ENCODE measurements around the gene SRGAP3. TPM values are rescaled to one million over a fixed set of nuclear protein-coding genes. Genes with fewer than 3 reads are reported as not detected.

The SRGAP3 gene
- total RNA-seq, 1 experiment from 2014 or later, result 17.9 TPM

DNA sequence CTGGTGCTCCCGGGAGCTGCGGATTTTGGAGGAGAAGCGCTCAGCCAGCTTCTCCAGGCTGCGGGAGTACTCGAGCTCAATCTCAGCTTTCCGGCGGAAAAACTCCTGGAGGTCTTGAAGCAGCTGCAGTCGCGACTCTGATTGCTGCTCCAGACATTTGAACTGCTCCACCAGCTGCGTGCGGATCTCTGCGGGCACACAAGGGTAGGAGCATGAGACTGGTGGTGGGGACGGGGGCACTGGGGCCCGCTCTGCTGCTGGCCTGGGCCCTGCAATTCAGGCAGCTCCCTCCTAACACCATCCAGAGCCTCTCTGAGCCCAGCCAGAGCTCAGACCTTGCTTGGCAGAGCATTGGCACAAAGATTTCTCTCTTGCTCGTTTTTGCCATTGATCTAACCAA, 124.7 kb downstream of the SRGAP3 start:
- peak overlapping the region; percentile 48 for H3K27ac Mint-ChIP-seq
- DNase-seq (ENCODE audit: low spot score) (no peak), ATAC-seq (peak; percentile 72)
- TF ChIP-seq PRRX2 (CRISPR knock-in tag; IDR thresholded peaks at IDR 0.05) (no peak), FOXP4 (CRISPR knock-in tag; IDR thresholded peaks at IDR 0.05) (no peak), ZNF416 (CRISPR knock-in tag; IDR thresholded peaks at IDR 0.05) (no peak), ETV6 (CRISPR knock-in tag; IDR thresholded peaks at IDR 0.05) (no peak), ERG (CRISPR knock-in tag; IDR thresholded peaks at IDR 0.05) (no peak), AR (CRISPR knock-in tag; IDR thresholded peaks at IDR 0.05) (no peak), AFF4 (CRISPR knock-in tag; IDR thresholded peaks at IDR 0.05; ENCODE audit: borderline replicate concordance) (no peak), RORB (CRISPR knock-in tag; IDR thresholded peaks at IDR 0.05) (no peak), NR1H2 (CRISPR knock-in tag; IDR thresholded peaks at IDR 0.05) (no peak), USF1 (CRISPR knock-in tag; IDR thresholded peaks at IDR 0.05) (no peak), NFE2L1 (CRISPR knock-in tag; IDR thresholded peaks at IDR 0.05) (no peak), GRHL2 (CRISPR knock-in tag; IDR thresholded peaks at IDR 0.05; ENCODE audit: insufficient replicate concordance, severe bottlenecking) (no peak), ZNF232 (CRISPR knock-in tag; IDR thresholded peaks at IDR 0.05) (no peak), E2F1 (CRISPR knock-in tag; IDR thresholded peaks at IDR 0.05) (no peak), FOXP1 (CRISPR knock-in tag; IDR thresholded peaks at IDR 0.05; ENCODE audit: borderline replicate concordance) (no peak), CTCF (IDR thresholded peaks at IDR 0.05) (no peak)
- TF ChIP-seq, protein P1, sequence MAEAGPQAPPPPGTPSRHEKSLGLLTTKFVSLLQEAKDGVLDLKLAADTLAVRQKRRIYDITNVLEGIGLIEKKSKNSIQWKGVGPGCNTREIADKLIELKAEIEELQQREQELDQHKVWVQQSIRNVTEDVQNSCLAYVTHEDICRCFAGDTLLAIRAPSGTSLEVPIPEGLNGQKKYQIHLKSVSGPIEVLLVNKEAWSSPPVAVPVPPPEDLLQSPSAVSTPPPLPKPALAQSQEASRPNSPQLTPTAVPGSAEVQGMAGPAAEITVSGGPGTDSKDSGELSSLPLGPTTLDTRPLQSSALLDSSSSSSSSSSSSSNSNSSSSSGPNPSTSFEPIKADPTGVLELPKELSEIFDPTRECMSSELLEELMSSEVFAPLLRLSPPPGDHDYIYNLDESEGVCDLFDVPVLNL (CRISPR knock-in tag; IDR thresholded peaks at IDR 0.05; ENCODE audit: borderline replicate concordance, low read depth), result no peak
- TF ChIP-seq, protein P2, sequence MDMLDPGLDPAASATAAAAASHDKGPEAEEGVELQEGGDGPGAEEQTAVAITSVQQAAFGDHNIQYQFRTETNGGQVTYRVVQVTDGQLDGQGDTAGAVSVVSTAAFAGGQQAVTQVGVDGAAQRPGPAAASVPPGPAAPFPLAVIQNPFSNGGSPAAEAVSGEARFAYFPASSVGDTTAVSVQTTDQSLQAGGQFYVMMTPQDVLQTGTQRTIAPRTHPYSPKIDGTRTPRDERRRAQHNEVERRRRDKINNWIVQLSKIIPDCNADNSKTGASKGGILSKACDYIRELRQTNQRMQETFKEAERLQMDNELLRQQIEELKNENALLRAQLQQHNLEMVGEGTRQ (CRISPR knock-in tag; IDR thresholded peaks at IDR 0.05), result no peak
- TF ChIP-seq, protein P3, sequence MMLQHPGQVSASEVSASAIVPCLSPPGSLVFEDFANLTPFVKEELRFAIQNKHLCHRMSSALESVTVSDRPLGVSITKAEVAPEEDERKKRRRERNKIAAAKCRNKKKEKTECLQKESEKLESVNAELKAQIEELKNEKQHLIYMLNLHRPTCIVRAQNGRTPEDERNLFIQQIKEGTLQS (CRISPR knock-in tag; conservative IDR thresholded peaks at IDR 0.05), result no peak
- no peaks in the 10 kb centered on the region for H3K9me3 Mint-ChIP-seq
- H3K4me1 Mint-ChIP-seq, result peaks cover 19% of the 10 kb centered on the region
- H3K4me3 Mint-ChIP-seq, result no peak overlapping the region
- no peaks in the 10 kb centered on the region for H3K27me3 Mint-ChIP-seq (ENCODE audit: low read depth)
- CTCF ChIA-PET, result interaction anchor here (1.1 to 2.2 kb wide), 6 partner anchors 11 to 178 kb away, joined by 3 to 17 read pairs (median 8); partner anchors contain the start of gene SRGAP3
- POLR2A ChIA-PET, result no interaction called here
- H3K36me3 Mint-ChIP-seq, result 0 out of 2 replicates have a peak, but pooled peaks cover 3% of the 10 kb centered on the region

Measured in WTC11 (cell line).